ENCODE measurements around the gene BPIFB1.

DNA sequence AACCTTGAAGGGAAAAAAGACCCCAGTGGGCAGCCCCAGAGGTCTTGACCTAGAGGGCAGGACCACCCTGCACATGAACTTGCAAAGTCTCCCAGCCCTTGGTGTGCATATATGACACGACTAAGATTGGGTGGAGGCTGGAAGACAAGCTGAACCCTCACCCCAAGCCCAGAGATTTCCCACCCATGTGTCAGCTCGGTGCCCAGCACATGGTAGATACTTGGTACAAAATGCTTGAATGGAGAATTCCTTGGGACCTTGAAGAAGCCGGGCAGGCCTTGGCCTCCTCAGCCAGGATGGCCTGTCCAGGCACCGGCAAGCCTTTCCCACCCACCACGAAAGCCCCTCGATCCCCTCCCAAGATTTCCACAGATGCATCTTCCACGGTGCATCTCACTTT is 50.6 kb downstream of the BPIFB1 start:
- TF ChIP-seq, protein P1, sequence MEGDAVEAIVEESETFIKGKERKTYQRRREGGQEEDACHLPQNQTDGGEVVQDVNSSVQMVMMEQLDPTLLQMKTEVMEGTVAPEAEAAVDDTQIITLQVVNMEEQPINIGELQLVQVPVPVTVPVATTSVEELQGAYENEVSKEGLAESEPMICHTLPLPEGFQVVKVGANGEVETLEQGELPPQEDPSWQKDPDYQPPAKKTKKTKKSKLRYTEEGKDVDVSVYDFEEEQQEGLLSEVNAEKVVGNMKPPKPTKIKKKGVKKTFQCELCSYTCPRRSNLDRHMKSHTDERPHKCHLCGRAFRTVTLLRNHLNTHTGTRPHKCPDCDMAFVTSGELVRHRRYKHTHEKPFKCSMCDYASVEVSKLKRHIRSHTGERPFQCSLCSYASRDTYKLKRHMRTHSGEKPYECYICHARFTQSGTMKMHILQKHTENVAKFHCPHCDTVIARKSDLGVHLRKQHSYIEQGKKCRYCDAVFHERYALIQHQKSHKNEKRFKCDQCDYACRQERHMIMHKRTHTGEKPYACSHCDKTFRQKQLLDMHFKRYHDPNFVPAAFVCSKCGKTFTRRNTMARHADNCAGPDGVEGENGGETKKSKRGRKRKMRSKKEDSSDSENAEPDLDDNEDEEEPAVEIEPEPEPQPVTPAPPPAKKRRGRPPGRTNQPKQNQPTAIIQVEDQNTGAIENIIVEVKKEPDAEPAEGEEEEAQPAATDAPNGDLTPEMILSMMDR (IDR thresholded peaks at IDR 0.05) = no peak
- no peak for TF ChIP-seq EZH2 (IDR thresholded peaks at IDR 0.05)
- no peak for TF ChIP-seq EZH2phosphoT487 (IDR thresholded peaks at IDR 0.05)

Measured in neural progenitor cell (in vitro differentiated cells).